ENCODE measurements around the gene WDR93.

WDR93 gene

GRCh38 chr15:89769366-89769765 lies 78.8 kb downstream of the WDR93 start:
- TF ChIP-seq CTCF (IDR thresholded peaks at IDR 0.05): no peak

GRCh38 chr15:89770041-89770440 lies 79.4 kb downstream of the WDR93 start:
- no peak for TF ChIP-seq CTCF (IDR thresholded peaks at IDR 0.05)

- peak; percentile 35; the same call in 1 of the 2 replicates for TF ChIP-seq CTCF (IDR thresholded peaks at IDR 0.05)
Observed at GRCh38 chr15:89772932-89773583, 82.4 kb downstream of the WDR93 start.

GRCh38 chr15:89774492-89774891 lies 83.9 kb downstream of the WDR93 start:
- TF ChIP-seq CTCF (IDR thresholded peaks at IDR 0.05): no peak

- no peak for TF ChIP-seq CTCF (IDR thresholded peaks at IDR 0.05)
Observed at GRCh38 chr15:89775815-89776214, 85.2 kb downstream of the WDR93 start.

- TF ChIP-seq CTCF (IDR thresholded peaks at IDR 0.05): peak; percentile 30; the same call in 1 of the 2 replicates
Observed at GRCh38 chr15:89776274-89777072, 85.9 kb downstream of the WDR93 start, which contains the start of gene MESP2. Gene MESP2 (plus strand): TSS chr15:89776332. CDS start chr15:89776358, 26 bp downstream.

- TF ChIP-seq CTCF (IDR thresholded peaks at IDR 0.05): no peak
Observed at GRCh38 chr15:89777073-89777751, 86.6 kb downstream of the WDR93 start.
